SW480 (cell line): Measurements from ENCODE around the gene CD47.

Experiments used
- DNase-seq: peaks from one replicate; pipeline ENCODE4 v3.0.0-alpha.2; 2016; ENCODE audit warnings: low spot score

CD47 gene

GRCh38 chr3:108117241-108117775, 26.5 kb upstream of the CD47 start:
- no peak for DNase-seq

- no peak for DNase-seq
Observed at GRCh38 chr3:108114423-108115065, 23.7 kb upstream of the CD47 start.

- no peak for DNase-seq
Observed at GRCh38 chr3:108113975-108114374, 23.1 kb upstream of the CD47 start.

- DNase-seq: no peak
Observed at GRCh38 chr3:108110934-108111333, 20.1 kb upstream of the CD47 start.

- DNase-seq: no peak
Observed at GRCh38 chr3:108108416-108108815, 17.6 kb upstream of the CD47 start.

- no peak for DNase-seq
Observed at GRCh38 chr3:108106449-108106848, 15.6 kb upstream of the CD47 start.

- no peak for DNase-seq
Observed at GRCh38 chr3:108106031-108106430, 15.2 kb upstream of the CD47 start.

- no peak for DNase-seq
Observed at GRCh38 chr3:108103886-108104797, 13.3 kb upstream of the CD47 start.

- DNase-seq: peak; percentile 9
Observed at GRCh38 chr3:108103040-108103751, 12.4 kb upstream of the CD47 start.

GRCh38 chr3:108102420-108103039, 11.7 kb upstream of the CD47 start:
- DNase-seq: no peak

- DNase-seq: no peak
Observed at GRCh38 chr3:108100906-108101660, 10.3 kb upstream of the CD47 start.

- DNase-seq: no peak
Observed at GRCh38 chr3:108099679-108100428, 9.0 kb upstream of the CD47 start.

- no peak for DNase-seq
Observed at GRCh38 chr3:108099244-108099643, 8.4 kb upstream of the CD47 start.

- DNase-seq: no peak
Observed at GRCh38 chr3:108098003-108098370, 7.2 kb upstream of the CD47 start.

GRCh38 chr3:108097322-108098002, 6.6 kb upstream of the CD47 start:
- DNase-seq: no peak

GRCh38 chr3:108096532-108097321, 5.9 kb upstream of the CD47 start:
- DNase-seq: no peak

- no peak for DNase-seq
Observed at GRCh38 chr3:108093616-108094015, 2.8 kb upstream of the CD47 start.

- DNase-seq: no peak
Observed at GRCh38 chr3:108093021-108093420, 2.2 kb upstream of the CD47 start.

GRCh38 chr3:108092501-108092900, 1.7 kb upstream of the CD47 start:
- no peak for DNase-seq
